ENCODE measurements around the gene DDHD1.
A peak's percentile ranks its signal among the peaks of the same experiment; 100 is the strongest.

The DDHD1 gene

GRCh38 chr14:53027562-53027961 lies 125.6 kb downstream of the DDHD1 start:
- no peak for DNase-seq

- DNase-seq, result no peak
Measured at GRCh38 chr14:53027041-53027440, 126.1 kb downstream of the DDHD1 start.

GRCh38 chr14:53023325-53023724 lies 129.8 kb downstream of the DDHD1 start:
- no peak for DNase-seq

- DNase-seq, result no peak
Measured at GRCh38 chr14:53022593-53022992, 130.5 kb downstream of the DDHD1 start.

GRCh38 chr14:53020193-53020932 lies 132.8 kb downstream of the DDHD1 start:
- no peak for DNase-seq

GRCh38 chr14:53019406-53019805 lies 133.7 kb downstream of the DDHD1 start:
- DNase-seq, result no peak

GRCh38 chr14:53017837-53018236 lies 135.3 kb downstream of the DDHD1 start:
- DNase-seq, result no peak

- no peak for DNase-seq
Measured at GRCh38 chr14:53016919-53017318, 136.2 kb downstream of the DDHD1 start.

- no peak for DNase-seq
Measured at GRCh38 chr14:53016491-53016890, 136.6 kb downstream of the DDHD1 start.

GRCh38 chr14:53011053-53011462 lies 142.1 kb downstream of the DDHD1 start:
- DNase-seq, result no peak

GRCh38 chr14:53010193-53011040 lies 142.7 kb downstream of the DDHD1 start:
- no peak for DNase-seq

GRCh38 chr14:53006931-53007562 lies 146.1 kb downstream of the DDHD1 start:
- DNase-seq, result no peak

GRCh38 chr14:53004976-53005375 lies 148.1 kb downstream of the DDHD1 start:
- DNase-seq, result no peak

- no peak for DNase-seq
Measured at GRCh38 chr14:53003776-53004175, 149.3 kb downstream of the DDHD1 start.

- no peak for DNase-seq
Measured at GRCh38 chr14:53002576-53002975, 150.5 kb downstream of the DDHD1 start.

GRCh38 chr14:53001787-53002378 lies 151.2 kb downstream of the DDHD1 start:
- DNase-seq, result no peak

GRCh38 chr14:52998376-52999015 lies 154.6 kb downstream of the DDHD1 start:
- DNase-seq, result no peak

GRCh38 chr14:52996493-52996892 lies 156.6 kb downstream of the DDHD1 start:
- no peak for DNase-seq

GRCh38 chr14:52995998-52996397 lies 157.1 kb downstream of the DDHD1 start:
- no peak for DNase-seq

- no peak for DNase-seq
Measured at GRCh38 chr14:52992236-52992870, 160.8 kb downstream of the DDHD1 start.

GRCh38 chr14:52988139-52988538 lies 165.0 kb downstream of the DDHD1 start:
- peak; percentile 27 for DNase-seq

- DNase-seq, result peak; percentile 85
Measured at GRCh38 chr14:52987514-52987913, 165.6 kb downstream of the DDHD1 start.
